ENCODE results near the gene ZDHHC16. TPM values are rescaled to one million over a fixed set of nuclear protein-coding genes. Genes with fewer than 3 reads are reported as not detected.

The ZDHHC16 gene
- polyA plus RNA-seq, 1 donor (not counting 4 experiments of a cell fraction or from before 2014, with no cell fraction given) = 67.8 TPM

DNA sequence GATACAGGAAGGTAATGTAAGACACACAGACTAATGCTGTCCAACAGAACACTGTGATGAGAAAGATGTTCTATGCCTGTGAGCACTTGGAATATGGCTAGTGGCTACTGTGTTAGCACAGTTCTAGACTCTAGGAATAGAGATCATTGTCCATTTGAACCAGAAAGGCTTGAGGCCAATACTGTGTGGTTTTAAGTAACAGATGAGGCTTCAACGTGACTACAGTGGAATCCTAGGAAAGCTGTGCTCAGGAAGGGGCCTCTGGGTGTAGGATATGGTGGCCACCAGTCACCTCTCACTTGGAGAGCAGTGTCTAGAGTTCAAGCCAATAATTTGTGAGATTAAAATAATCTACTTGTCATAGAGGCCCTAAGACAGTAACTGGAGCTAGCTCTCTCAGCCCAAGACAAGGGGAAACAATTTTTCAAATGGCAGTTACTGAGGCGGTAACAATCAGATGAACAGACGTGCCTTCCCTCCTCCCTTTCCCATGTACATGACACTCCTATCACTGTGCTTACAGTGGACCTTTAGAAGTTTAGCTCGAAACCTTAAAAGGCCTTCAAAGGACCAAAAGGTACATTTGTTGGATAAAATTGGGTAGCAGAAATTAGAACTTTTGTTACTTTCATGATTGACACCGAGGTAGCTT is 10.2 kb downstream of the ZDHHC16 start:
- Histone ChIP-seq H3K27ac (ENCODE audit: control insufficient read depth, insufficient read depth, low read length) (no peak overlapping the region), H3K9me1 (ENCODE audit: control insufficient read depth, extremely low read depth, insufficient read depth, low read length) (no peaks in the 10 kb centered on the region), H3K4me2 (ENCODE audit: control insufficient read depth, extremely low read depth, insufficient read depth, low read depth, low read length) (no peak overlapping the region), H3K9me3 (ENCODE audit: control insufficient read depth, low read depth, low read length) (no peaks in the 10 kb centered on the region), H3K9ac (ENCODE audit: control insufficient read depth, extremely low read depth, insufficient read depth, low read length) (no peak overlapping the region), H3K4me1 (ENCODE audit: control insufficient read depth, extremely low read depth, insufficient read depth, low read length) (no peaks in the 10 kb centered on the region), H3K79me2 (ENCODE audit: control insufficient read depth, insufficient read depth, low read length) (peaks cover 17% of the 10 kb centered on the region), H3K27me3 (ENCODE audit: control insufficient read depth, extremely low read depth, insufficient read depth, low read length) (no peaks in the 10 kb centered on the region), H3K36me3 (ENCODE audit: control insufficient read depth in 2 of 2, extremely low read depth in 1 of 2, insufficient read depth in 2 of 2, low read length in 2 of 2) (peaks cover 60 to 66% of the 10 kb centered on the region in 2 experiments), H2AFZ (ENCODE audit: control insufficient read depth, low read length) (no peak overlapping the region), H4K20me1 (ENCODE audit: control insufficient read depth, extremely low read depth, insufficient read depth, low read length) (no peaks in the 10 kb centered on the region), H3K4me3 (ENCODE audit: control insufficient read depth in 2 of 3, extremely low read depth in 1 of 3, insufficient read depth in 2 of 3, low read depth in 1 of 3, low read length in 3 of 3) (no peak overlapping the region)
- DNase-seq (ENCODE audit: low read depth, low spot score) (no peak), FAIRE-seq (no peak)
- TF ChIP-seq, protein P1, sequence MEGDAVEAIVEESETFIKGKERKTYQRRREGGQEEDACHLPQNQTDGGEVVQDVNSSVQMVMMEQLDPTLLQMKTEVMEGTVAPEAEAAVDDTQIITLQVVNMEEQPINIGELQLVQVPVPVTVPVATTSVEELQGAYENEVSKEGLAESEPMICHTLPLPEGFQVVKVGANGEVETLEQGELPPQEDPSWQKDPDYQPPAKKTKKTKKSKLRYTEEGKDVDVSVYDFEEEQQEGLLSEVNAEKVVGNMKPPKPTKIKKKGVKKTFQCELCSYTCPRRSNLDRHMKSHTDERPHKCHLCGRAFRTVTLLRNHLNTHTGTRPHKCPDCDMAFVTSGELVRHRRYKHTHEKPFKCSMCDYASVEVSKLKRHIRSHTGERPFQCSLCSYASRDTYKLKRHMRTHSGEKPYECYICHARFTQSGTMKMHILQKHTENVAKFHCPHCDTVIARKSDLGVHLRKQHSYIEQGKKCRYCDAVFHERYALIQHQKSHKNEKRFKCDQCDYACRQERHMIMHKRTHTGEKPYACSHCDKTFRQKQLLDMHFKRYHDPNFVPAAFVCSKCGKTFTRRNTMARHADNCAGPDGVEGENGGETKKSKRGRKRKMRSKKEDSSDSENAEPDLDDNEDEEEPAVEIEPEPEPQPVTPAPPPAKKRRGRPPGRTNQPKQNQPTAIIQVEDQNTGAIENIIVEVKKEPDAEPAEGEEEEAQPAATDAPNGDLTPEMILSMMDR (optimal IDR thresholded peaks at IDR 0.05 in 1 of 3, IDR thresholded peaks at IDR 0.05 in 1 of 3, conservative IDR thresholded peaks at IDR 0.05 in 1 of 3; ENCODE audit: extremely low read depth in 1 of 3, insufficient read depth in 2 of 3, low read length in 3 of 3) = no peak
- no peak for TF ChIP-seq EZH2 (IDR thresholded peaks at IDR 0.05; ENCODE audit: low read length)
- dilution Hi-C loops (cut with MboI; ENCODE audit: extremely low pct_ligation_motif_present, low sequenced_read_pairs) = no loop called here

DNA sequence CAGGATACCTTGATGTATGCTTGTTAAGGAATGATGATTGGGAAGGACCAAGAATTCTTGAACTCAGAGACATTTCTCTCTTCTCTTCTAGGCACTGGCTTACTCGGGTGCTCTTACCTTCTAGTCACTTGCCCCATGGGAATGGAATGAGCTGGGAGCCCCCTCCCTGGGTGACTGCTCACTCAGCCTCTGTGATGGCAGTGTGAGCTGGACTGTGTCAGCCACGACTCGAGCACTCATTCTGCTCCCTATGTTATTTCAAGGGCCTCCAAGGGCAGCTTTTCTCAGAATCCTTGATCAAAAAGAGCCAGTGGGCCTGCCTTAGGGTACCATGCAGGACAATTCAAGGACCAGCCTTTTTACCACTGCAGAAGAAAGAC is 10.7 kb downstream of the ZDHHC16 start:
- Histone ChIP-seq H3K9me1 (ENCODE audit: control insufficient read depth, extremely low read depth, insufficient read depth, low read length) (no peaks in the 10 kb centered on the region), H3K4me3 (ENCODE audit: control insufficient read depth in 2 of 3, extremely low read depth in 1 of 3, insufficient read depth in 2 of 3, low read depth in 1 of 3, low read length in 3 of 3) (no peak overlapping the region), H3K4me1 (ENCODE audit: control insufficient read depth, extremely low read depth, insufficient read depth, low read length) (no peaks in the 10 kb centered on the region), H3K27ac (ENCODE audit: control insufficient read depth, insufficient read depth, low read length) (no peak overlapping the region), H3K9ac (ENCODE audit: control insufficient read depth, extremely low read depth, insufficient read depth, low read length) (no peak overlapping the region), H3K9me3 (ENCODE audit: control insufficient read depth, low read depth, low read length) (no peaks in the 10 kb centered on the region), H3K27me3 (ENCODE audit: control insufficient read depth, extremely low read depth, insufficient read depth, low read length) (no peaks in the 10 kb centered on the region), H3K79me2 (ENCODE audit: control insufficient read depth, insufficient read depth, low read length) (peaks cover 12% of the 10 kb centered on the region), H4K20me1 (ENCODE audit: control insufficient read depth, extremely low read depth, insufficient read depth, low read length) (no peaks in the 10 kb centered on the region), H2AFZ (ENCODE audit: control insufficient read depth, low read length) (no peak overlapping the region), H3K36me3 (ENCODE audit: control insufficient read depth in 2 of 2, extremely low read depth in 1 of 2, insufficient read depth in 2 of 2, low read length in 2 of 2) (peaks cover 62 to 63% of the 10 kb centered on the region in 2 experiments), H3K4me2 (ENCODE audit: control insufficient read depth, extremely low read depth, insufficient read depth, low read depth, low read length) (no peak overlapping the region)
- FAIRE-seq (no peak), DNase-seq (ENCODE audit: low read depth, low spot score) (no peak)
- TF ChIP-seq, protein P1 (optimal IDR thresholded peaks at IDR 0.05 in 1 of 3, IDR thresholded peaks at IDR 0.05 in 1 of 3, conservative IDR thresholded peaks at IDR 0.05 in 1 of 3; ENCODE audit: extremely low read depth in 1 of 3, insufficient read depth in 2 of 3, low read length in 3 of 3) = no peak
- no peak for TF ChIP-seq EZH2 (IDR thresholded peaks at IDR 0.05; ENCODE audit: low read length)
- dilution Hi-C loops (cut with MboI; ENCODE audit: extremely low pct_ligation_motif_present, low sequenced_read_pairs) = no loop called here
